ENCODE measurements around the gene ACOX3. TPM values are rescaled to one million over a fixed set of nuclear protein-coding genes. Genes with fewer than 3 reads are reported as not detected.

The ACOX3 gene
- total RNA-seq, 1 donor from 2014 or later, result 51.6 TPM

GRCh38 chr4:8410641-8411271, 29.8 kb downstream of the ACOX3 start:
- Mint-ChIP-seq H3K9me3 (ENCODE audit: low read depth) (no peaks in the 10 kb centered on the region), H3K36me3 (ENCODE audit: low read depth) (peaks cover 41% of the 10 kb centered on the region), H3K4me3 (ENCODE audit: unreplicated experiment) (no peak overlapping the region), H3K4me1 (ENCODE audit: low read depth) (peaks cover 15% of the 10 kb centered on the region), H3K27ac (ENCODE audit: unreplicated experiment) (no peak overlapping the region), H3K27me3 (ENCODE audit: low read depth) (no peaks in the 10 kb centered on the region)
- TF ChIP-seq, protein P1, sequence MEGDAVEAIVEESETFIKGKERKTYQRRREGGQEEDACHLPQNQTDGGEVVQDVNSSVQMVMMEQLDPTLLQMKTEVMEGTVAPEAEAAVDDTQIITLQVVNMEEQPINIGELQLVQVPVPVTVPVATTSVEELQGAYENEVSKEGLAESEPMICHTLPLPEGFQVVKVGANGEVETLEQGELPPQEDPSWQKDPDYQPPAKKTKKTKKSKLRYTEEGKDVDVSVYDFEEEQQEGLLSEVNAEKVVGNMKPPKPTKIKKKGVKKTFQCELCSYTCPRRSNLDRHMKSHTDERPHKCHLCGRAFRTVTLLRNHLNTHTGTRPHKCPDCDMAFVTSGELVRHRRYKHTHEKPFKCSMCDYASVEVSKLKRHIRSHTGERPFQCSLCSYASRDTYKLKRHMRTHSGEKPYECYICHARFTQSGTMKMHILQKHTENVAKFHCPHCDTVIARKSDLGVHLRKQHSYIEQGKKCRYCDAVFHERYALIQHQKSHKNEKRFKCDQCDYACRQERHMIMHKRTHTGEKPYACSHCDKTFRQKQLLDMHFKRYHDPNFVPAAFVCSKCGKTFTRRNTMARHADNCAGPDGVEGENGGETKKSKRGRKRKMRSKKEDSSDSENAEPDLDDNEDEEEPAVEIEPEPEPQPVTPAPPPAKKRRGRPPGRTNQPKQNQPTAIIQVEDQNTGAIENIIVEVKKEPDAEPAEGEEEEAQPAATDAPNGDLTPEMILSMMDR (IDR thresholded peaks at IDR 0.05), result peak; percentile 76
- no peak for DNase-seq (ENCODE audit: low spot score)

DNA sequence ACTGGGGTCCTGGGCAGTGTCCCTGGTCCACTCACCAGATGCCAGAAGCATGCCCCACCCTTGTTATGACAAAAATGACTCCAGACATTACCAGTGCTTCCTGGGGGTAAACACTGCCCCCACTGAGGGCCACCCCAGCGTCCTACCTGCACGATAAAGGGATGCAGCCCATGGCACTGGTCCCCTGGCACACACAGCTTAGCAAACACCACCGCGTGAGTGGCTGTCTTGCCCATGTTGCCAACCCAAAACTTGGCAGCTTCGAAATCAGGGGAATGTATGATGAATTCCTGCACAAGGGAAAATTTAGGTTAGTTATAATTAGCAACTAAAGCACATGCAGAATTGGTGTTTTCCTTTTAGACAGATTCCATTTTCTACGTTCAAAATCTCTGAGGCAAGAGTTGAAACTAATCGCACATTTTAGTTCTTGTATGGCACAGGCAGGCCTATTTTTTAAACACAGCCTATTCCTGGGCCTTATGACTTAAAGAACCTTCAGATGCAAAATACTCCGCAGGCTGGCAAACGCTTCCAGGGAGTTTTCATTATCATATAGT, 30.4 kb downstream of the ACOX3 start:
- TF ChIP-seq, protein P1 (IDR thresholded peaks at IDR 0.05), result no peak
- no peak for DNase-seq (ENCODE audit: low spot score)
- H3K36me3 Mint-ChIP-seq (ENCODE audit: low read depth), result peaks cover 38% of the 10 kb centered on the region
- H3K27me3 Mint-ChIP-seq (ENCODE audit: low read depth), result no peaks in the 10 kb centered on the region
- no peak overlapping the region for H3K4me3 Mint-ChIP-seq (ENCODE audit: unreplicated experiment)
- H3K27ac Mint-ChIP-seq (ENCODE audit: unreplicated experiment), result no peak overlapping the region
- no peaks in the 10 kb centered on the region for H3K9me3 Mint-ChIP-seq (ENCODE audit: low read depth)
- peaks cover 15% of the 10 kb centered on the region for H3K4me1 Mint-ChIP-seq (ENCODE audit: low read depth)

DNA sequence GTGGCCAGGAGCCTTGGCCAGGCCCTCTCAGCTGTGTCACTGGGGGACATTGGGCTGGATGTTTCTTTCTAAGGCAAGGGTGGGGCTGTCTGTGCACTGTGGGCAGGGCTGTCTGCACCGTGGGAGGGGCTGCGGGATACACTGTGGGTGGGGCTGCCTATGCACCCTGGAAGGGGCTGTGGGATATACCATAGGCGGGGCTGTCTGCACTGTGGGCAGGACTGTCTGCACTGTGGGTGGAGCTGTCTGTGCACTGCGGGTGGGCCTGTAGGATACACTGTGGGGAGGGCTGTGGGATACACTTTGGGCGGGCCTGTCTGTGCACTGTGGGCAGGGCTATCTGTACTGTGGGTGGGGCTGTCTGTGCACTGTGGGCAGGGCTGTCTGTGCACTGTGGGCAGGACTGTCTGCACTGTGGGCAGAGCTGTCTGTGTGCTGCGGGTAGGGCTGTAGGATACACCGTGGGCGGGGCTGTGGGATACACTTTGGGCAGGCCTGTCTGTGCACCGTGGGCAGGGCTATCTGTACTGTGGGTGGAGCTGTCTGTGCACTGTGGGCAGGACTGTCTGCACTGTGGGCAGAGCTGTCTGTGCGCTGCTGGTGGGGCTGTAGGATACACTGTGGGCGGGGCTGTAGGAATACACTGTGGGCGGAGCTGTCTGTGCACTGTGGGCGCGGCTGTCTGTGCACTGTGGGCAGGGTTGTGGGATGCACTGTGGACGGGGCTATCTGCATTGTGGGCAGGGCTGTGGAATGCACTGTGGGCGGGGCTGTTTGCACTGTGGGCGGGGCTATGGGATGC, 31.1 kb downstream of the ACOX3 start:
- Mint-ChIP-seq H3K4me3 (ENCODE audit: unreplicated experiment) (no peak overlapping the region), H3K27ac (ENCODE audit: unreplicated experiment) (no peak overlapping the region)
- DNase-seq (ENCODE audit: low spot score), result no peak

DNA sequence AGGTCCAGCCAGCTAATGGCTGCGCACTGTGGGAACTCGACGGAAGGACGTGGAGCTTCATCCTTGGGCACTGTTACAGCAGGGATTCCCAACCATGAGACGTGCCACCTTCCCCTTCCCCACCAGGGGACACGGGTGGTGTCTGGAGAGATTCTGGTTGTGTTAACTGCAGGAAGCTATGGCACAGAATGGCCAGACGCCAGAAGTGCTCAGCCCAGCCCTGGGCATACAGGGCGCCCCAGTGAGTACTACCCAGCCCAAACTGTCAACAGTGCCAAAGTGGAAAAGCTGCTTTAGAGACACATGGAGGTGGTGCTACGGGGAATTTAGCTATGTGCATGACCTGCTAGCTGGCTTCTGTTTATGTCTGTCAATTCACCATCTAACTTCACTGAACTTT, 32.8 kb downstream of the ACOX3 start:
- TF ChIP-seq, protein P1 (IDR thresholded peaks at IDR 0.05), result no peak
- Mint-ChIP-seq H3K4me1 (ENCODE audit: low read depth) (peaks cover 18% of the 10 kb centered on the region), H3K36me3 (ENCODE audit: low read depth) (peaks cover 35% of the 10 kb centered on the region), H3K4me3 (ENCODE audit: unreplicated experiment) (no peak overlapping the region), H3K27ac (ENCODE audit: unreplicated experiment) (no peak overlapping the region), H3K27me3 (ENCODE audit: low read depth) (no peaks in the 10 kb centered on the region), H3K9me3 (ENCODE audit: low read depth) (no peaks in the 10 kb centered on the region)
- DNase-seq (ENCODE audit: low spot score), result no peak

More for the DNA sequence above, 31.1 kb downstream of the ACOX3 start:
- TF ChIP-seq, protein P1 (IDR thresholded peaks at IDR 0.05), result no peak
- H3K4me1 Mint-ChIP-seq (ENCODE audit: low read depth), result peaks cover 15% of the 10 kb centered on the region
- peaks cover 37% of the 10 kb centered on the region for H3K36me3 Mint-ChIP-seq (ENCODE audit: low read depth)
- no peaks in the 10 kb centered on the region for H3K27me3 Mint-ChIP-seq (ENCODE audit: low read depth)
- H3K9me3 Mint-ChIP-seq (ENCODE audit: low read depth), result no peaks in the 10 kb centered on the region

DNA sequence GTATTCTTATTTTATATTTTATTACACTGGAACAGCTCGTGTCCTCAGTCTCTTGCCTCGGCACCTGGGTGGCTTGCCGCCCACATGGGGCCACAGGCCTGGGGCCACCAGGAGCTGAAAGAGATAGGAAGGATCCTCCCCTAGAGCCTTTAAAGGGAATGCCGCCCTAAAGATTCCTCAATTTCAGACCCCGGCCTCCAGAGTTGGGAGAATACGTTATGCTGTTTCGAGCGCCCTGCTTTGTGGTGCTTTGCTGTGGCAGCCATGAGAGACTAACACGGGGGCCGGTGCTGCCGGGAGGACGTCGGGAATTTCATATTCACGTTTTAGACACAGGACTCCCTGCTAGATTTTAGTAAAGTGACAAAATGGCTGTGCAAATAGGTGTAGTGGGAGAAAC, 33.2 kb downstream of the ACOX3 start:
- H3K27ac Mint-ChIP-seq (ENCODE audit: unreplicated experiment), result no peak overlapping the region
- no peaks in the 10 kb centered on the region for H3K27me3 Mint-ChIP-seq (ENCODE audit: low read depth)
- no peak for DNase-seq (ENCODE audit: low spot score)
- H3K36me3 Mint-ChIP-seq (ENCODE audit: low read depth), result peaks cover 34% of the 10 kb centered on the region
- peaks cover 20% of the 10 kb centered on the region for H3K4me1 Mint-ChIP-seq (ENCODE audit: low read depth)
- TF ChIP-seq, protein P1 (IDR thresholded peaks at IDR 0.05), result peak; percentile 23
- H3K9me3 Mint-ChIP-seq (ENCODE audit: low read depth), result no peaks in the 10 kb centered on the region
- H3K4me3 Mint-ChIP-seq (ENCODE audit: unreplicated experiment), result no peak overlapping the region

Measured in chondrocyte (in vitro differentiated cells).